Endothelial cell of umbilical vein (primary cell): ENCODE measurements around the gene ARL5C.

Experiments used
- CTCF ChIP-seq, 2 donors: IDR thresholded peaks; 1 replicate in 1 of 2; 2 replicates in 1 of 2; pipeline ENCODE4 v1.5.1; 2011; ENCODE audit warnings: low read length in 2 of 2, mild to moderate bottlenecking in 2 of 2, moderate library complexity in 2 of 2, control low read depth in 1 of 2, inconsistent platforms in 1 of 2, low read depth in 1 of 2; ENCODE audit not compliant: insufficient read depth in 1 of 2; ENCODE audit errors: extremely low read depth in 1 of 2
- EZH2 ChIP-seq: IDR thresholded peaks from 2 replicates; pipeline ENCODE4 v1.6.1; 2012; ENCODE audit warnings: borderline replicate concordance, low read depth, mild to moderate bottlenecking, moderate library complexity, low read length, inconsistent platforms; ENCODE audit not compliant: severe bottlenecking
- POLR2A ChIP-seq: IDR thresholded peaks from 2 replicates; pipeline ENCODE4 v1.6.1; 2012; ENCODE audit warnings: low read depth, mild to moderate bottlenecking, control low read depth, low read length
- POLR2AphosphoS5 ChIP-seq: IDR thresholded peaks from 2 replicates; pipeline ENCODE4 v1.6.1; 2012; ENCODE audit warnings: low read depth, mild to moderate bottlenecking, control low read depth, low read length, moderate library complexity; ENCODE audit not compliant: insufficient read depth

- TF ChIP-seq POLR2AphosphoS5, result no peak
- no peak for TF ChIP-seq POLR2A
- TF ChIP-seq CTCF (IDR thresholded peaks at IDR 0.05; ENCODE audit: extremely low read depth in 1 of 2, insufficient read depth in 1 of 2, low read depth in 1 of 2, low read length in 2 of 2), result no peak
- TF ChIP-seq EZH2, result no peak
These were observed 6.0 kb upstream of the ARL5C start for GRCh38 chr17:39171933-39172332.
